Measurements from ENCODE around the gene CPTP.

CPTP gene

DNA sequence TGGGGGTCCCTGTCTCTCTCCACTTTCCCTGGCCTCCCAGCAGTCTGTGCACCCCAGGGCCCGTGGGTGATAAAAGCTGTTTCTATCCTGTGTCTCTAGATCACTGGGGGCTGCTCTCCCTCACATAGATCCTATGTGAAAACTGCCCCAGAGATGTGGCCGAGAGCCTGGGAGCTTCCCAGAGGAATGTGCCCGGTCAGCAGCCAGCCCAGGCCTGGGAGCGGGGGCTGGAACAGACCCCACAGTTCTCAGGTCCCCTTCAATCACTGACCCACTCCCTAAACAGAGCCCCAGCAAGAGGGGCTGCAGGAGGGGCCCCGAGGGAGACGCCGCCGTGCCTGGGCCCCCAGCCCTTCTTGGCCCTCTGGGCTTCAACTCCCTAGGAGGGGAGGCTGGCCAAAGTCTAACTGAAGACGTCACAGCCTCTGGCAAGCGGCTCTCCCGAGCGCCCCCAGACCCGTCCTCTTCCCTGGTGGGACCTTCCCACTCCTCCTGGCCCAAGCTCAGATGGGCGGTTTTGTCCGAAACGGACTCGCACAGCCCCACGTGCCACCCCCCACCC lies 33.4 kb downstream of the CPTP start:
- peaks cover 26% of the 10 kb centered on the region for H3K27me3 ChIP-seq (replicated peaks; ENCODE audit: control insufficient read depth, insufficient read depth, low read length, poor library complexity, severe bottlenecking)

DNA sequence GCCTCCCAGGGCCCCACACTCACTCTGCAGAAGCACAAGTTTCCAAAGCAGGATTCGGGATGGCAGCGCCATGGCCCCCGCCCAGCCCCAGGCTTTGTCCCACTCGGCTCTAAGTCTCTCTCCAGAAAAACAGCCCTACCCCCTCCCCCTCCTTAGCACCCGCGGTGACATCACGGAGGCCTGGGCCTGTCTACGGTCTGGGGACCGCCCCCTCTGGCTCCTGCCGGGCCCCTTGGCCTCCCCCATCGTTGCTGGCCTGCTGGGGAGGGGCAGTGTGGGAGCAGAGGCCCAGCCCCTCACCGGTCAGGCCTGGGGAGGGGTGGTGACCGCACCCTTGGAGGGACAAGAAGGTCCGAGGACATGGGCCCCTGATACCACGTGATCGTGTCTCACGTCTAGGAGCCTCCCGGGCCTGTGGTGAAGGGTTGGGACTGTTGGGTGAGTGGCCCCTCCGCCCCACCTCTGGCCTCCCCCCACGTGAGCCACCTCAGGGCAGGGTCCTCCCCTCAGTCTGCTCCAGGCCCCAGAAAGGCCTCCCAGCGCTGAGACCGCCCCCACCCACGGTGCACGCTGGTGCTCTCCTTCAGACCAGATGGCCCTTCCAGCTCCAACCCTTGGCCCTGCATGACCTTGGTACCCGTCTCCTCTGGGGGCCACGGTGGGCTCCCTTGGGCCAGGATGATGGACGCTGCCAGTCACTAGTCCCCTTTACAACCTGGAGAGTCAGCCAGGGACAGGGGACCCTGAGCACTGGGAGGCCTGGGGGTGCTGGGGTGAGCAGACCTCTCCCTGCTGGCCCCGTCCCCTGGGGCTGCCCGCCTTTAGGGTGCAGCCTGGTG lies 34.0 kb downstream of the CPTP start, which contains the start of gene MXRA8:
MXRA8 (minus strand) TSS at position 123 of the 839 bp plus-strand sequence; CDS start at position 72, 51 bp downstream.
- Histone ChIP-seq H3K36me3 (ENCODE audit: control insufficient read depth, insufficient read depth, low read length) (no peaks in the 10 kb centered on the region), H3K27me3 (replicated peaks; ENCODE audit: control insufficient read depth, insufficient read depth, low read length, poor library complexity, severe bottlenecking) (peaks cover 19% of the 10 kb centered on the region), H3K4me1 (ENCODE audit: control insufficient read depth, insufficient read depth, low read length, poor library complexity, severe bottlenecking) (peaks cover 24% of the 10 kb centered on the region), H3K4me3 (ENCODE audit: insufficient read depth, low read depth, low read length, poor library complexity, severe bottlenecking) (no peak within 1 kb of the TSS), H3K9me3 (ENCODE audit: control insufficient read depth, low read length) (no peaks in the 10 kb centered on the region), H3K27ac (ENCODE audit: insufficient read depth, low read length, poor library complexity, severe bottlenecking) (no peak within 1 kb of the TSS)
- DNase-seq: no peak

More for the DNA sequence above, 33.4 kb downstream of the CPTP start:
- no peak for DNase-seq
- Histone ChIP-seq H3K4me3 (ENCODE audit: insufficient read depth, low read depth, low read length, poor library complexity, severe bottlenecking) (no peak overlapping the region), H3K4me1 (ENCODE audit: control insufficient read depth, insufficient read depth, low read length, poor library complexity, severe bottlenecking) (peaks cover 26% of the 10 kb centered on the region), H3K27ac (ENCODE audit: insufficient read depth, low read length, poor library complexity, severe bottlenecking) (no peak overlapping the region), H3K9me3 (ENCODE audit: control insufficient read depth, low read length) (no peaks in the 10 kb centered on the region), H3K36me3 (ENCODE audit: control insufficient read depth, insufficient read depth, low read length) (no peaks in the 10 kb centered on the region)

DNA sequence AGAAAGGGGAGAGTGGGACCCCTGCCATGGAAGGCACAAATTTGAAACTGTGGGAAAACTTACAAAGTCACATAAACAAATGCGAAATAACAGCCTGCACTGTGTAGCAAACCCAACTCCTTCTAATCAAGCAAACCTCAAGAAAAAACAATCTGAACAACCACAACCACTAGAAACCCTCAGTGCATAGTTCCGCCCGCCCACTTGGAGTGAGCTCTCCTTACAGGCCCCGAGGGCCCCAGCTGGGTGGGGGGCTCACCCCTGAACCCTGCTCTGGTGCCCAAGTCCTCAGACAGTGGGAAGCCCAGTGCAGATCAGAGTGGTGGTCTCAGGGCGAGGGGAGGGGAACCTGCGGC lies 34.7 kb downstream of the CPTP start:
- Histone ChIP-seq H3K36me3 (ENCODE audit: control insufficient read depth, insufficient read depth, low read length) (no peaks in the 10 kb centered on the region), H3K9me3 (ENCODE audit: control insufficient read depth, low read length) (no peaks in the 10 kb centered on the region), H3K27ac (ENCODE audit: insufficient read depth, low read length, poor library complexity, severe bottlenecking) (no peak overlapping the region), H3K4me3 (ENCODE audit: insufficient read depth, low read depth, low read length, poor library complexity, severe bottlenecking) (no peak overlapping the region), H3K27me3 (replicated peaks; ENCODE audit: control insufficient read depth, insufficient read depth, low read length, poor library complexity, severe bottlenecking) (peaks cover 13% of the 10 kb centered on the region), H3K4me1 (ENCODE audit: control insufficient read depth, insufficient read depth, low read length, poor library complexity, severe bottlenecking) (peaks cover 18% of the 10 kb centered on the region)
- no peak for DNase-seq

DNA sequence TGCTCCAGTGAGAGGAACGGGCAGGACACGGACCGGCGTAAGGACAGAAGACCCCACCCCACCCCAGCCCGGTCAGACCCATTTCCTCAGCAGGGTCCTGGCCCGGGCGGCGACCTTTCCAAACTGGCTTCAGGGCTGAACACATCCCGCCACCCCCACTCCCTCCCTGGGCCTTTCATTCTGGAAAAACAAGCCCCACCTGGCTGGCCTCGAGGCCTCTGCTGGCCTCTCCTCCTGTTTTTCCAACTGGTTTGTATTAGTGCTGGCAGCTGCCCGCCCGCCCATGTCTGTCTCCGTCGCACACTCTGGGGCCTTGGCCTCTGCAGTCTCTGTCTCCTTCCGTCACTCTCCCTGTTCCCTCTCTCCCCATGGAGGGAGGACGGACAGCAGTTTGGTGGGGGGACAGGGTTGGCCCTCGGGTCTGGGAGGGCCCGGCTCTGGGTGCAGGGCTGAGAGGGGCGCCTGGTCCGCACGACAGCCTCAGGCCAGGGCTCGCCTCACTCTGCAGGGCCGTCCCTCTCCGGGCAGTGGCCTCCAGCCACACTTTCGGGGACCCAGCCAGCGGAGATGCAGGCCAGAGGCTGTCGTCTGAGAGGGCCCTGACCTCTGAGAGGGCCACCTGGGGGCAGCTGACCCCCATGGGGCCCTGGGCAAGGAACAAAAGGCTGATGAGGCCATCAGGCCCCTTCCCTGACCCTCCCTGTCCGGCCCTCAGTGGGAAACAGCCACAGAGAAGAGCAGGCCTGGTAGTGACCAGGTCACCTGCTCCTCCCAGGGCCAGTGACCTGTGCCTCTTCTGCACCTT lies 35.3 kb downstream of the CPTP start:
- H3K4me1 ChIP-seq (ENCODE audit: control insufficient read depth, insufficient read depth, low read length, poor library complexity, severe bottlenecking): peaks cover 13% of the 10 kb centered on the region
- no peak overlapping the region for H3K27ac ChIP-seq (ENCODE audit: insufficient read depth, low read length, poor library complexity, severe bottlenecking)
- no peaks in the 10 kb centered on the region for H3K36me3 ChIP-seq (ENCODE audit: control insufficient read depth, insufficient read depth, low read length)
- no peak for DNase-seq
- H3K27me3 ChIP-seq (replicated peaks; ENCODE audit: control insufficient read depth, insufficient read depth, low read length, poor library complexity, severe bottlenecking): peaks cover 7% of the 10 kb centered on the region
- H3K4me3 ChIP-seq (ENCODE audit: insufficient read depth, low read depth, low read length, poor library complexity, severe bottlenecking): no peak overlapping the region
- H3K9me3 ChIP-seq (ENCODE audit: control insufficient read depth, low read length): no peaks in the 10 kb centered on the region

DNA sequence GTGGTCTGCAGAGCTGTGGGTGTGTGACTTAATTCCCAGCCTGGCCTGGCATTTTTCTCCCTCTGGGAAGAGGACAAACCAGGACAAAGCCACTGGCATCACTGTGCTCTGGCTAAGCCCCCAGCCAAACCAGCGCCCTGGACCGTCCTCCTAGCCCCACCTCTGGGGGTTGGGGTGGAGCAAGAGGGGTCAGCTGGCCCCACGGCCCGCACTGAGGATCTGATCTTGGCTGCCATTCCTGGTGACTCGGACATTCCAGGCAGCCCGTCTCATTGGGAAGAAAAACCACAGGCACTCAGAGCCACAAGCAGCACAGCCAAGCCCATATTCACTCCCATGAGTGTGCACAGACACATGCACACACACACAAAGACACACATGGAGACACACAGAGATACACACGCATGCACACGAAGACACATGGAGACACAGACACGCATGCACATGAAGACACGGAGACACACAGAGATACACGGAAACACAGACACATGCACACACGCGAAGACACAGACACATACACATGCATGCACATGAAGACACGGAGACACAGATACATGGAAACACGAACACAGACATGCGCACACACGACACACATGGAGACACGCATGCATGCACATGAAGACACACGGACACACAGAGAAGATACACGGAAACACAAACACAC lies 36.0 kb downstream of the CPTP start:
- Histone ChIP-seq H3K27me3 (replicated peaks; ENCODE audit: control insufficient read depth, insufficient read depth, low read length, poor library complexity, severe bottlenecking) (no peaks in the 10 kb centered on the region), H3K4me1 (ENCODE audit: control insufficient read depth, insufficient read depth, low read length, poor library complexity, severe bottlenecking) (peaks cover 9% of the 10 kb centered on the region)

DNA sequence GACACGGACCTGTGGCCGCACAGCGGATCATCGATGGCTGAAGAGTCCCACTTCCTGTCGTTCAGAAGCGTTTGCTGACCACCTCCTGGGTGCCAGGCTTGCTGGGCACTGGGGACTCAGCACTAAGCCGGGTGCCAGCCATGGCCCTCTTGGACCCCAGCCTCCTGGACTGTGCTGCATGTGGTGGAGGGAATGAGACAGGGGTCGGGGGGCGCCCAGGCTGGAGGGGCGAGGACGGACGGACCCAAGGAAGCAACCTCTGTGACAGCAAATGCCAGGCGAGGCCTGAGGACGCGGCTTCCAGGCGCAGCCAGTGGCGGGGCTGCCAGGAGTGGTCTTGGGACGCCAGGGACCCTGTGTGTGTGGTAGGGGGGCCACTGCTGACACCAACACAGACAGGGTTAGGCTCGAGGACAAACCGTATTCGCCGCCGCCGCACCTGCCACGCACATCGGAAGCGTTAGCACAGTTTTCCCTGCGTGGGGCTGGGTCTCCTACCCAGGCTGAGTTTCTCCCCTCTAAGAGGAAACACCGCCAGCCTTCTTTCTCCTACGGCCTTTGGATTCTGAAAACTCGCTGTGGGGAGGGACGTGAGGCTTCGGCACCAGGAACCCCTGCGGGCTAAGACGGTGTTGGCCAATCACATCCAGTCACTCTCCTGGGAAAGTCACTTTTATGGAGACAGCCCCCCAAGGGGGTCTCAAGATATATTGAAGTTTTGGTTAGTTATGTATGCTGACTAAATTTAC lies 36.8 kb downstream of the CPTP start:
- Histone ChIP-seq H3K27me3 (replicated peaks; ENCODE audit: control insufficient read depth, insufficient read depth, low read length, poor library complexity, severe bottlenecking) (no peaks in the 10 kb centered on the region), H3K36me3 (ENCODE audit: control insufficient read depth, insufficient read depth, low read length) (no peaks in the 10 kb centered on the region), H3K9me3 (ENCODE audit: control insufficient read depth, low read length) (no peaks in the 10 kb centered on the region), H3K4me3 (ENCODE audit: insufficient read depth, low read depth, low read length, poor library complexity, severe bottlenecking) (no peak overlapping the region), H3K4me1 (ENCODE audit: control insufficient read depth, insufficient read depth, low read length, poor library complexity, severe bottlenecking) (peaks cover 9% of the 10 kb centered on the region), H3K27ac (ENCODE audit: insufficient read depth, low read length, poor library complexity, severe bottlenecking) (no peak overlapping the region)
- DNase-seq: no peak

More for the DNA sequence above, 36.0 kb downstream of the CPTP start:
- no peak for DNase-seq
- no peak overlapping the region for H3K4me3 ChIP-seq (ENCODE audit: insufficient read depth, low read depth, low read length, poor library complexity, severe bottlenecking)
- no peaks in the 10 kb centered on the region for H3K36me3 ChIP-seq (ENCODE audit: control insufficient read depth, insufficient read depth, low read length)
- no peak overlapping the region for H3K27ac ChIP-seq (ENCODE audit: insufficient read depth, low read length, poor library complexity, severe bottlenecking)
- no peaks in the 10 kb centered on the region for H3K9me3 ChIP-seq (ENCODE audit: control insufficient read depth, low read length)

DNA sequence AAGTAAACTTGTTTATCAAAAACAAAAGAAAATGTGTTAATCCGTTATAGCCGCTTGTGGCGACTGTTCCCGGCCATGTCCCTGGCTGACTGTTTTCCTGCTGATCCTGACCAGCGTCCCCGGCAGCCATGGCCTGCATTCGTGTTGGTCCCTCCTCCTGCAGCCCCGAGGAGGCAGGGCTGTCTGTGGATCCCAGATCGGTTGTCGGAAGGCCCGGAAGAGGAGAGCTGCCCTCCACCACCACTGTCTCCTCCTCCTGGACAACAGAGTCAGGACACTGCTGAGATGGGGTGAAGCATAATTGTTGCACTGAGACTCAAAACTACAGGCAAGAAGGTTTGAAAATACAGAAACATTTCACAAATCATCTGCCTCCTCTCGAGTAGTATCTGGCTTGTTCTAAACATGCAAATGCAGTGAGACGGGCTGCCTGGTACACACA lies 37.4 kb downstream of the CPTP start:
- Histone ChIP-seq H3K4me1 (ENCODE audit: control insufficient read depth, insufficient read depth, low read length, poor library complexity, severe bottlenecking) (peaks cover 9% of the 10 kb centered on the region), H3K27me3 (replicated peaks; ENCODE audit: control insufficient read depth, insufficient read depth, low read length, poor library complexity, severe bottlenecking) (no peaks in the 10 kb centered on the region), H3K4me3 (ENCODE audit: insufficient read depth, low read depth, low read length, poor library complexity, severe bottlenecking) (no peak overlapping the region), H3K9me3 (ENCODE audit: control insufficient read depth, low read length) (peaks cover under 1% of the 10 kb centered on the region), H3K36me3 (ENCODE audit: control insufficient read depth, insufficient read depth, low read length) (no peaks in the 10 kb centered on the region), H3K27ac (ENCODE audit: insufficient read depth, low read length, poor library complexity, severe bottlenecking) (no peak overlapping the region)
- DNase-seq: no peak

DNA sequence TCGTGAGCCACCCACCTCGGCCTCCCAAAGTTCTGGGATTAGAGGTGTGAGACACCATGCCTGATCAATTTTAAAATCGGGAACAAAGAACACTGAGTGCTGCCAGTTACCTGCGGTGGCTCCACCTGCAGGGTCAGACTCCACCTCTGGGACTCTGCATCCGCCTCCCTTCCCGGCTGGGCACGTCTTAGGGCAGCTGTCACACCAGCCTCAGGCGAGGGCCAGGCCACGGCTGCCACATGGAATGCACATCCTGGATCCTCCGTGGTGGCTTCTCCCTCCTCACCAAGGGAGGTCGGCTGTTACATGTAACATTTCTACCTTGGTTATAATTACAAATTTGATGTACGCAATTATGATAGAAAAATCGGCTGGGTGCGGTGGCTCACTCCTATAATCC lies 39.7 kb downstream of the CPTP start:
- H3K36me3 ChIP-seq (ENCODE audit: control insufficient read depth, insufficient read depth, low read length): no peaks in the 10 kb centered on the region
- peaks cover 5% of the 10 kb centered on the region for H3K9me3 ChIP-seq (ENCODE audit: control insufficient read depth, low read length)
- H3K4me1 ChIP-seq (ENCODE audit: control insufficient read depth, insufficient read depth, low read length, poor library complexity, severe bottlenecking): no peaks in the 10 kb centered on the region
- H3K27ac ChIP-seq (ENCODE audit: insufficient read depth, low read length, poor library complexity, severe bottlenecking): no peak overlapping the region
- H3K4me3 ChIP-seq (ENCODE audit: insufficient read depth, low read depth, low read length, poor library complexity, severe bottlenecking): no peak overlapping the region
- H3K27me3 ChIP-seq (replicated peaks; ENCODE audit: control insufficient read depth, insufficient read depth, low read length, poor library complexity, severe bottlenecking): no peaks in the 10 kb centered on the region
- no peak for DNase-seq
